Chondrocyte (in vitro differentiated cells): ENCODE results near the gene NELFB. TPM values are rescaled to one million over a fixed set of nuclear protein-coding genes. Genes with fewer than 3 reads are reported as not detected.

ENCODE experiments used
- DNase-seq: peaks from one replicate; pipeline ENCODE4 v3.0.0; 2021; ENCODE audit warnings: mixed read lengths, low spot score
- H3K27ac Mint-ChIP-seq: one replicate; pipeline ENCODE4 v1.8.0; 2021; ENCODE audit warnings: mild to moderate bottlenecking, moderate library complexity, mixed read lengths; ENCODE audit not compliant: unreplicated experiment
- H3K27me3 Mint-ChIP-seq: 2 replicates; pipeline ENCODE4 v1.8.0; 2021; ENCODE audit warnings: low read depth, mixed read lengths
- H3K36me3 Mint-ChIP-seq: 2 replicates; pipeline ENCODE4 v1.8.0; 2021; ENCODE audit warnings: low read depth, mixed read lengths
- H3K4me1 Mint-ChIP-seq: 2 replicates; pipeline ENCODE4 v1.8.0; 2021; ENCODE audit warnings: low read depth, mild to moderate bottlenecking, mixed read lengths
- H3K4me3 Mint-ChIP-seq: one replicate; pipeline ENCODE4 v1.8.0; 2021; ENCODE audit warnings: mild to moderate bottlenecking, moderate library complexity, mixed read lengths; ENCODE audit not compliant: unreplicated experiment
- H3K9me3 Mint-ChIP-seq: 2 replicates; pipeline ENCODE4 v1.8.0; 2021; ENCODE audit warnings: low read depth, mixed read lengths
- total RNA-seq: library from RNA; stranded (reverse); gene quantifications from 3 replicates; pipeline ENCODE4 v1.2.1, GENCODE V29; 2021
- TF ChIP-seq, protein P1 (sequence below): fragments of 200-600 bp; sonication (generic); IDR thresholded peaks from 2 replicates; pipeline ENCODE4 v1.5.0; 2021; ENCODE audit warnings: antibody characterized with exemption, mild to moderate bottlenecking, moderate library complexity

Gene NELFB
- total RNA-seq, 1 donor from 2014 or later, result 48.0 TPM

DNA sequence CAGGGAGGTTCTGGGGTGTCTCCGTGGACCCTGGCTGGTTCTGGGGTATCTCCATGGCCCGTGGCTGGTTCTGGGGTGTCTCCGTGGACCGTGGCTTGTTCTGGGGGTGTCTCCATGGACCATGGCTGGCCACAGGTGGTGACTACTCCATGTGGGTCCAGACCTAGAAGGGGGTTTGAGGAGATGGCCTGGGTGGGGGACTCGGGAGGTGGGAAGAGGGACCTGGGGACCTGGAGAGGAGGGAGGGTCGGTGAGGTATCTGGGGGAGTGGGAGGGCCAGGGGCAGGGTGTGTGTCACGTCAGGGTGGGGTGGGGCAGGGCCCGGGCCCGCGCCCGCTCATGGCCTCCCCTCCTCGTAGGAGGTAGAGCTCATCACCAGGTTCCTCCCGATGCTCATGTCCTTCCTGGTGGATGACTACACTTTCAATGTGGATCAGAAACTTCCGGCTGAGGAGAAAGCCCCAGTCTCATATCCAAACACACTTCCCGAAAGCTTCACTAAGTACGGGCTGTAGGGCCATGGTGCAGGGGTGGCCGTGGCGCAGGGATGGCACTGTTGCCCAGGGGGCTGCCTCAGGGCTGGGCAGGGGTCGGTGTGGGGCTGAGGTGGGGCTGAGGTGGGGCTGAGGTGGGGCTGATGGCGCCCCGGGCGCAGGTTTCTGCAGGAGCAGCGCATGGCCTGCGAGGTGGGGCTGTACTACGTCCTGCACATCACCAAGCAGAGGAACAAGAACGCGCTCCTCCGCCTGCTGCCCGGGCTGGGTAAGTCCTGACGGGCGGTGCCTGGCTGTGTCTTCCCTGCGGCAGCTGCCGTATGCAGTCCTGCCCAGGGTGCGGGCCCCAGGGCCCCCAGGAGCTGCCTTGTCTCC lies 11.7 kb downstream of the NELFB start:
- H3K9me3 Mint-ChIP-seq, result no peaks in the 10 kb centered on the region
- TF ChIP-seq, protein P1, sequence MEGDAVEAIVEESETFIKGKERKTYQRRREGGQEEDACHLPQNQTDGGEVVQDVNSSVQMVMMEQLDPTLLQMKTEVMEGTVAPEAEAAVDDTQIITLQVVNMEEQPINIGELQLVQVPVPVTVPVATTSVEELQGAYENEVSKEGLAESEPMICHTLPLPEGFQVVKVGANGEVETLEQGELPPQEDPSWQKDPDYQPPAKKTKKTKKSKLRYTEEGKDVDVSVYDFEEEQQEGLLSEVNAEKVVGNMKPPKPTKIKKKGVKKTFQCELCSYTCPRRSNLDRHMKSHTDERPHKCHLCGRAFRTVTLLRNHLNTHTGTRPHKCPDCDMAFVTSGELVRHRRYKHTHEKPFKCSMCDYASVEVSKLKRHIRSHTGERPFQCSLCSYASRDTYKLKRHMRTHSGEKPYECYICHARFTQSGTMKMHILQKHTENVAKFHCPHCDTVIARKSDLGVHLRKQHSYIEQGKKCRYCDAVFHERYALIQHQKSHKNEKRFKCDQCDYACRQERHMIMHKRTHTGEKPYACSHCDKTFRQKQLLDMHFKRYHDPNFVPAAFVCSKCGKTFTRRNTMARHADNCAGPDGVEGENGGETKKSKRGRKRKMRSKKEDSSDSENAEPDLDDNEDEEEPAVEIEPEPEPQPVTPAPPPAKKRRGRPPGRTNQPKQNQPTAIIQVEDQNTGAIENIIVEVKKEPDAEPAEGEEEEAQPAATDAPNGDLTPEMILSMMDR, result no peak
- no peak for DNase-seq
- H3K36me3 Mint-ChIP-seq, result peaks cover 12% of the 10 kb centered on the region
- no peak overlapping the region for H3K4me3 Mint-ChIP-seq
- peaks cover 38% of the 10 kb centered on the region for H3K4me1 Mint-ChIP-seq
- no peaks in the 10 kb centered on the region for H3K27me3 Mint-ChIP-seq
- H3K27ac Mint-ChIP-seq, result no peak overlapping the region

DNA sequence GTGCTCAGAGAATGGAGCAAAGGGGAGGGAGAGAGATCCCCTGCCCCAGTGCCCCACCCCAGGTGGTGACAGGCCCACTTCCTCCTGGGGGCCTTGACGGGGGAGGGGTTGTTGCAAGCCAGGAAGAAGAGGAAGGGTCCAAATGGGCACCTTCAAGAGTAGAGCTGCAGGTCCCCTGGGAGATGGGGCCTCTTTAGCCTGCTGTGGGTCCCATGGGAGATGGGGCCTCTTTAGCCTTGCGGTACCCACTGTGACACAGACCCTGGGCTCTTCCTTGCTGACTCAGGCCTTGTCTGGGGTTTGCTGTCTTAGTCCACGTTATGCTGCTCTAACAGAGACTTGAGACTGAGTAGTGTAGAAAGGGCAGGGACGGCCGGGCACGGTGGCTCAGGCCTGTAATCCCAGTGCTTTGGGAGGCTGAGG lies 12.8 kb downstream of the NELFB start:
- DNase-seq, result no peak
- TF ChIP-seq, protein P1, result no peak
- H3K36me3 Mint-ChIP-seq, result peaks cover 12% of the 10 kb centered on the region
- H3K27me3 Mint-ChIP-seq, result no peaks in the 10 kb centered on the region
- peak overlapping the region; percentile 71 for H3K27ac Mint-ChIP-seq
- H3K9me3 Mint-ChIP-seq, result no peaks in the 10 kb centered on the region
- H3K4me3 Mint-ChIP-seq, result no peak overlapping the region
- H3K4me1 Mint-ChIP-seq, result peaks cover 38% of the 10 kb centered on the region

DNA sequence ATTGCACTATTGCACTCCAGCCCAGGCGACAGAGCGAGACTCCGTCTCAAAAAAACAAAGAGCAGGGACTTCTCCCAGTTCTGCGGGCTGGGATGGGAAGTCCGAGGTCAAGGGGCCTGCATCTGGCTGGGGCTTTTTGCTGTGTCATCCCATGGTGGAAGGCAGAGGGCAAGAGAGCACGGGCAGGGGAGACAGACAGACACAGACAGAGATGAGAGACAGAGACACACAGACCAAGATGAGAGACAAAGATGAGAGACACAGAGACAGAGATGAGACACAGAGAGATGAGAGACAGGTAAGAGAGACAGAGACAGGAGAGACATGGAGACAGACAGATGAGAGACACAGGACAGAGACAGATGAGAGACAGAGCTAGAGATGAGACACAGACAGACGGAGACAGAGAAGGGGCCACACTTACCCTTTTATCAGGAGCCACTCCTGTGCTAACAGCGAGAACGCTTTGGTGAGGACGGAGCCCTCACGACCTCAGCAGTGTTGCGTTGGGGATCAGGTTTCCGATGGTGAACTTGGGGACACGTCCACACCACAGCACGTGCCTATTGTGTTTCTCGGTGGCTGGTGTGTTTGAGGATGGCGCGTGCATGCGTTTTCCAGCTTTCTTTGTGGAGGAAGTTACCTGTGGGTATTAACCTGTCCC lies 13.5 kb downstream of the NELFB start:
- H3K4me1 Mint-ChIP-seq, result peaks cover 38% of the 10 kb centered on the region
- DNase-seq, result no peak
- H3K9me3 Mint-ChIP-seq, result no peaks in the 10 kb centered on the region
- H3K27me3 Mint-ChIP-seq, result no peaks in the 10 kb centered on the region
- peaks cover 16% of the 10 kb centered on the region for H3K36me3 Mint-ChIP-seq
- peak overlapping the region; percentile 71 for H3K27ac Mint-ChIP-seq
- TF ChIP-seq, protein P1, result no peak
- no peak overlapping the region for H3K4me3 Mint-ChIP-seq

DNA sequence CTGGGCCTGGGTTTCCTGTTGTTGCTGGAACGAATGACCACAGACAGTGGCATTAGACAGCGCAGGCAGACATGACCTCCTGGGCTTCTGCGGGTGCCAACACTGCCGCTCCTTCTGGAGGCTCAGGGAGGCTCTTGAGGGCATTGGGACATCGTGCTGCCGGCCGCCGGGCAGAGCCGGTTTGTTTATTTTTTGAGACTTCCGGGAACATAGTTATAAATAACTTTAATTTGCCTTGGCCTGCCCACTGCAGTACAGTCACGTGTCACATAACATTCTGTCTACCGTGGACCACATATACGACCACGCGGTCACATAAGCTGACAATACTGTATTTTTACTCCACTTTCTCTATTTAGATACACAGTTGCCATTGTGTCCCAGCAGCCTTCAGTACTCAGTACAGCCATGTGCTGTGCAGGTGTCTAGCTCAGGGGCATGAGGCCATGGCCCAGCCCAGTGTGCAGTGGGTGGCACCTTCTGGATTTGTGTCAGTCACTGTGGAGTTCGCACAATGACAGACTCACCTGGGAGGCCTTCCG lies 14.2 kb downstream of the NELFB start:
- no peaks in the 10 kb centered on the region for H3K27me3 Mint-ChIP-seq
- H3K9me3 Mint-ChIP-seq, result no peaks in the 10 kb centered on the region
- TF ChIP-seq, protein P1, result no peak
- H3K27ac Mint-ChIP-seq, result peak overlapping the region; percentile 71
- peaks cover 40% of the 10 kb centered on the region for H3K4me1 Mint-ChIP-seq
- H3K36me3 Mint-ChIP-seq, result peaks cover 16% of the 10 kb centered on the region
- DNase-seq, result no peak
- H3K4me3 Mint-ChIP-seq, result no peak overlapping the region

DNA sequence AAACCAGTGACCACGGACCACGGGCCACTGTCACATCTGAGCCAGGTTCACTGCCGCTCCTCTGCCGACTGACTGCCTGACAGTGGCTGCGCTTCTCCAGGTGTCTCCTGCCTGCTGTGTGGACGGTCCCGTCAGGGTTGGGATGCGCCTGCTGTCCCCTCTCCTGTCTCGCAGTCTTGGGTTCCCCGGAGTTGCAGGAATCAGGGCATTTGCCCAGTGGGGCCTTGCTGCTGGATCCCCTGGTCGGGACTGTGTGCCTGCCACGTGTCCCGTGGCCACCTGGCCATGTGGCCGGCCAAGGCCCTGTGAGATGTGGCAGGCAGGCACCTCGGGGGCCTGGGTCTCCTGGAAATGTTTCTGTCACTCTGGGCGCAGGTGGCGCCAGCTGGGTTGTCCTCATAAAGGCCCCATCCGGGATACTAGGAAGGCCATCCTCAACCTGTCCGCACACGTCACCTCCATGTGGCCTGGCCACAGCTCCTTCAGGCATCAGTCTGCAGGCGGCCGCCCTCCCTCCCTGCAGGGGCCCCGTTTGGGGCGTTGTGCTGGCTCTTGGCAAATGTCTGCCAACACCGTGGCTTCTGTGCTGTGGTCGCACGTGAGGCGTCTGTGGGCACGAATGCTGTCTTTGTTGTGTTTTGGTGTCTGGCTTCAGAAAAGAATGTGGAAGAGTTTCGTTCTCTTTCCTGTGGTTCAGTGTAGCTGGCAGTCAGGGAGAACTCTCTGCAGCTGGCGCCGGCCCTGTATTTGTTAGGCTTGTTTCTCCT lies 16.0 kb downstream of the NELFB start:
- Mint-ChIP-seq H3K27ac (peak overlapping the region; percentile 83), H3K27me3 (no peaks in the 10 kb centered on the region), H3K36me3 (peaks cover 14% of the 10 kb centered on the region), H3K9me3 (no peaks in the 10 kb centered on the region), H3K4me1 (peaks cover 53% of the 10 kb centered on the region), H3K4me3 (no peak overlapping the region)
- no peak for DNase-seq
- TF ChIP-seq, protein P1, result no peak
